C1 segment of cervical spinal cord (tissue), 14 donors: ENCODE measurements around the gene PARP15.

Experiments used
- DNase-seq, 14 donors: peaks; one replicate each; lab custom pipeline; 2025; lab: John Stamatoyannopoulos, UW

Gene PARP15

DNA sequence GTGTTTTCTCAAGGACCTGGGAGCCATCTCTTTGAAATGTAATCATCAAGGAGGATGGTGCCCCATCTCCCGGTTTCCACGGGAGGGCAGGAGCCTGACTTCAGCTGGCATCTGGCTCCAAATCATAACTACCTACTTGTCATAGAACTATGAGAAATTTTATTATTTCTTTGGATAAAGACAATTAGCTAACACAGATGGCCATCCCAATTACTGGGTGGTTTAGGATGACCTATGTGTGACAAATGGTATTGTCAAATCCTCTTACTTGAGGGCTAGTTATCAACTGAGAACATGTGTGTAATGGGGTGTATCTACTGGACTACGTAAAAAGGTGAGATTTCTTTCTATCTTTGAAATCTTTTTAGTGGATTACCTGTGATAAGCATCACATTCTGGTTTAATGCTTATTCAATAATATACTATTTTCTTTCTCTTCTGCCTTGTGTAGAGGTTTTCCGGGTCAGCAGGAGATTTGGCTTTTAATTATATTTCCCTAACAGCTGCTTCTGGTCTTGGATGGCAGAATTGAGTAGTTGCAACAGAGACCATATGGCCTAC lies 87.9 kb downstream of the PARP15 start:
- DNase-seq = no peak

DNA sequence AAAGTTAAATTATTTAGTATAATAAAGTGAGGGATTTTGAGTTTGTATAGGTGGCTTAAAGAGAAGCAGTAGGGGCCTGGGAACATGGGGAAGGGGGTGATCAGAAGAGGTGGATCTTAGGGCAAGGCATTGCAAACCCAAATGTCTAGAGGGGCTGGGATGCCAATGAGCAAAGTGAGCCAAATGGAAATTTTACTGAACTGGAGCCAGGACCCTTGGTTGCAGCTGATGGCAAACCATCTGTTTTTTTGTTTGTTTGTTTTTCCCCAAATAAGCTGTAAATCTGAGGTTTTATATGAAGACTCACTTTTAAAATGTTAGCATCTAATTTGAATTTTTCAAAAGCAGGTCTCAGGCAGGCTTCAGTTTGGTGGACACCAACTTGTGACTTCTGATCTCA lies 88.4 kb downstream of the PARP15 start:
- DNase-seq = no peak

DNA sequence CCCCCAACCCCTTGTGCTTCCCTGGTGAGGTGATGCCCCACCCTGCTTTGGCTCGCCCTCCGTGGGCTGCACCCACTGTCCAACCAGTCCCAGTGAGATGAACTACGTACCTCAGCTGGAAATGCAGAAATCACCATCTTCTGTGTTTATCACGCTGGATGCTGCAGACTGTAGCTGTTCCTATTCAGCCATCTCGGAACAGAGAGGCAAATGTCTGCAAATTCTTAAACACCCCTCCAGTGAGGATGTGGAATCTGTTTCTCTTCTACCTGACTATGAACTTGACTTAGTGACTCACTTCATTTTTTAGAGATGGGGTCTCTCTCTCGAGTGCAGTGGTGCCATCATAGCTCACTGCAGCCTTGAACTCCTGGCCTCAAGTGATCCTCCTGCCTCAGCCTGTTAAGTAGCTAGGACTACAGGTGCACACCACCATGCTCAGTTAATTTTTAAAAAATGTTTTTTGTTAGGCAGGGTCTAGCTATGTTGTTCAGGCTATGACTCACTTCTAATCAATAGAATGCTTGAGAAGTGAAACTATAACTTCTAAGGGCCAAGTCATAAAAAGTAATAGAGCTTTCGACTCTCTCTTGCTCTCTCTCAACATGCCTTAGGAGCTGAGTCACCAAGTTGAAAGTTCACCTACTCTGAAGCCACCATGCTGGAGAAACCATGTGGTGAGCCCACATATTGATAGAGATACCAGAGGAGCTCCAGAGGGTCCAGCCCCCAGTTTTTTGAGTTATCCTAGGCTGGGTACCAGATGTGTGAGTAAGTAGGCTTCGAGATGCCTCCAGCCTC lies 91.7 kb downstream of the PARP15 start:
- no peak for DNase-seq

GRCh38 chr3:122671553-122671952 lies 94.1 kb downstream of the PARP15 start:
- no peak for DNase-seq

DNA sequence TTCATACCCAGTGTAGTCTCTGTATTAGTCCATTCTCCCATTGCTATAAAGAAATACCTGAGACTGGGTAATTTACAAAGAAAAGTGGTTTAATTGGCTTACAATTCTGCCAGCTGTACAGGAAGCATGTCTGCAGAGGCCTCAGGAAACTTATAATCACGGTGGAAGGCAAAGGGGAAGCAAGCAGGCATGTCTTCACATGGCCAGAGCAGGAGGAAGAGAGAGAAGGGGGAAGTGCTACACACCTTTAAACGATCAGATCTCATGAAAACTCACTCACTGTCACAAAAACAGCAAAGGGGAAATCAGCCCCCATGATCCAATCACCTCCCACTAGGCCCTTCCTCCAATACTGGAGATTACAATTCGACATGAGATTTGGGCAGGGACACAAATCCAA lies 96.9 kb downstream of the PARP15 start:
- DNase-seq = no peak

- DNase-seq = no peak
These were observed 99.3 kb downstream of the PARP15 start for GRCh38 chr3:122676759-122677158.

DNA sequence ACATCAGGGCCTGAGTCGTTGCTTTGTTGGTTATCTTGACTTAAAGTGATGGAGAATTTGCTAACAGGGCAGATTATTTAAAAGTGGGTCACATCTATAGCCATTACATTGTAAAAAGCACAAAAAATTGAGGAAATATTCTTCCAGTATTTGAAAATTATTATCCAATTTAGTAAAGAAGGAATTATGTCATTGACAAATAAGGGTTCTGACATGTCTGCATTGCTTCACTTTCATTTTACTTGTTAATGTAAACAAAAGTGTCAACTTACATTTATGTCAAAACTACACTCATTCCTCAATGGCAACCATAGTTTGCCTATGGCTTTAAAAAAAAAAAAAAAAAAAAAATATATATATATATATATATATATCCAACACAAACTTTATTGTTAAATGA lies 99.8 kb downstream of the PARP15 start:
- no peak for DNase-seq

DNA sequence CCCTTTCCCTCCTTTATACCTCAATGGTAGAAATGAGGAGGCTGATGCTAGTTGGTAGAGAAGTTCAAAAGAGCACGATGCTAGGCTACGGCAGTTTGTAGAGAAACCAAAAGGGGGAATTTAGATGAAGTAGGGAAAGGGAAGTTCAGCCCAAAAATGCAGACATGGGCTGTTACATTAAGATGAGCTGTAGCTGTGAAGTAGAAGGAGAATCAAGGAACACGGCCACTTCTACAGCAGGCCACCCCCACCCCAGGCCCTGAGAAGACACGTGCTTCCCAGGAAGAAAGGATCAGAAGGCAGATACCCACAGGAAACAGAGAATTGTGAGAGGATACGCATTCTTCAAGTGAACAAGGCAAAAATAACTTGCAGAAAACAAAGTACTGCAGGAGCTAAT lies 101.1 kb downstream of the PARP15 start:
- peak in 2 of 14 donors; percentile 3 to 18 for DNase-seq

GRCh38 chr3:122679085-122679881 lies 101.8 kb downstream of the PARP15 start:
- peak in 12 of 14 donors; percentile 3 to 75 (median 50) for DNase-seq

DNA sequence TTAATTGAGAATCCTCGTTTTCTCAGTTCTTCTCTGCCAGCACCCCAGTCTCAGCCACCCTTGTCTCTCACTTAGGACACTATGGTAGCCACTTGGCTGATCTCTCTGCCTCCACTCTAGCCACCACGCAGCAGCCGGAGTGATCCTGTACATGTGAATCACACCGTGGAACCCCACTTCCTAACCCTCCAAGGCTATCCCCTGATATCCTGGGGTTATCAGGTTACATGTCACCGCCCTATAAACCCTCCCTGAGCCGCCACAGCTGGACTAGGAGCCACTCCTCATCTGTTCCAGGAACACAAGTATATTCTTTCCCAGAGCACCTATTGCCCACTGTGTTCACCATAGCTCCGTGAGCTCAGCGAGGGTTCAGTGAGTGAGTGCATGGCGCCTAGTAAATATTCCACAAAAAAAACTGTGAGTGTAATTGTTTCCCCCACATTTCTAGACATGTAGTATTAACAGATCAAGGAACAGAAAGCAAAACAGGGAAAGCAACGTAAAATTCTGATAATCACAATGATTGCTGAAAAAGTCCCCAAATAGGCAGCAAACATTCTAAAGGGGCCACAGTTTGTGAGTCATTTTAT lies 102.5 kb downstream of the PARP15 start:
- DNase-seq = peak in 4 of 14 donors; percentile 14 to 46 (median 29)

- peak in 11 of 14 donors; percentile 27 to 70 (median 49) for DNase-seq
These were observed 103.2 kb downstream of the PARP15 start, which contains the start of gene PARP14 for GRCh38 chr3:122680475-122681283. Gene PARP14 (plus strand): TSS chr3:122680839. CDS start chr3:122680884, 45 bp downstream.

- peak in 1 of 14 donors; percentile 17 for DNase-seq
These were observed 104.0 kb downstream of the PARP15 start for GRCh38 chr3:122681284-122681973.

DNA sequence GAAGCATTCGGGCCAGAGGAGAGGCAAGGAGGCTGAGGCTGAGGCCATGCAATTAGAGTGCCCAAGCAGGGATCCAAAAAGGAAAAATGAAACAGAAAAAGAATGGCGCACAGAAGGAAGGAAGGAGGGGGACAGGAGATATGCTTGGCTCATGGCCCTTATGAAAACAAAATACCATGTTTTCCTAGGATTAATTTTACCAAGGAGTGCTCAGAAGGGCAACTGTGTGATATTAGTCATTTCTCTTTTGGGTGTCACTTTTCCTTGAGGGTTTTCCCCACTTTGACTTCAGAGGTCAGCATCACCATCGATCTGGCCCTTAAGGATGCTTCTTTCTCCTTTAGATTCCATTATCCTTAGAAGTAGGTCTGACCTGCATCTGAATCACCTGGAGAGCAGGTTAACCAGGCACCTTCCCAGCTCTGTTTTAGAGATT lies 104.5 kb downstream of the PARP15 start:
- no peak for DNase-seq

DNA sequence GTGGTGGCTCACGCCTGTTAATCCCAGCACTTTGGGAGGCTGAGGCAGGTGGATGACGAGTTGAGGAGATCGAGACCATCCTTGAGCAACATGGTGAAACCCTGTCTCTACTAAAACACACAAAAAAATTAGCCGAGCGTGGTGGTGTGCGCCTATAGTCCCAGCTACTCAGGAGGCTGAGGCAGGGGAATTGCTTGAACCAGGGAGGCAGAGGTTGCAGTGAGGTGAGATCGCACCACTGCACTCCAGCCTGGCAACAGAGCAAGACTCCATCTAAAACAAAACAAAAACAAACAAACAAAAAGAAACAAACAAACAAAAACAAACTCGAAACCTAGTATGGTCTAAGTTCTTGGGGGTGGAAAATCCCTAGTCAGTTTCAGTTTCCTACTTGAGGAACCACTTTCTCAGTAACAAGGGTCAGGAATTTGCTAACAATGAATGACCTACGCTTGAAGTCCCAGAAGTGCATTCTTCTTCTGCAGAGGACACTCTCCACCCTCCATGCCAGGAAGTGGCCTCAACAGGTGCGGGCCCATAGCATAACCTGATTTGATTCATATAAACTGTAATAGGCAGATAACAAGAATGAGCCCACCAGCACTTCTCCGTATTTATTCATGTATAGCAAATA lies 105.4 kb downstream of the PARP15 start:
- DNase-seq = peak in 1 of 14 donors; percentile 4

GRCh38 chr3:122687298-122687697 lies 109.8 kb downstream of the PARP15 start:
- no peak for DNase-seq
